ENCODE data around the gene TRAPPC10. TPM values are rescaled to one million over a fixed set of nuclear protein-coding genes. Genes with fewer than 3 reads are reported as not detected.
"Not testable (repeated sequence)": the region's sequence is repeated elsewhere in the genome, so short reads cannot be mapped to it uniquely, and the experiment has no call there.

TRAPPC10 gene
- total RNA-seq, 2 experiments from 2014 or later = 44.1 to 45.4 TPM

GRCh38 chr21:44113702-44114371 is 101.7 kb downstream of the TRAPPC10 start:
- H3K36me3 Mint-ChIP-seq (ENCODE audit: low read depth); intact Hi-C loops (cut with micrococcal nuclease); H3K27me3 Mint-ChIP-seq; DNase-seq; H3K27ac Mint-ChIP-seq; POLR2A ChIA-PET; H3K4me1 Mint-ChIP-seq (ENCODE audit: low read depth); H3K4me3 Mint-ChIP-seq; H3K9me3 Mint-ChIP-seq; CTCF ChIA-PET: not testable (repeated sequence)
- peak; percentile 42 for ATAC-seq

DNA sequence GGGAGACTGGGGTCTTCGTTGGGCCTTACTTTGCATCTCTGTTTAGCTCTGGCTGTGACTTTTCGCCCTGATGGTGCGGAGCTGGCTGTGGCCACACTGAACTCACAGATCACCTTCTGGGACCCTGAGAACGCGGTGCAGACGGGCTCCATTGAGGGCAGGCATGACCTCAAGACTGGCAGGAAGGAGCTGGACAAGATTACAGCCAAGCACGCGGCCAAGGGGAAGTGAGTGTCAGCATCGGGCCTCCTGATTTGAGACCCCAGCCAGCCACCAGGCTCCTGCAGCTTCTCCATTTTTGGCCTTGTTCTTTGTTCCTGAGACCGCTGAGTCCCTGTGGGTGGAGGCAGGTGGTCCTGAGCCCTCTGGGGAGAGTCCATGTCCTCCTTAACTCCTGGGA is 110.0 kb downstream of the TRAPPC10 start:
- H3K27me3 Mint-ChIP-seq; H3K4me3 Mint-ChIP-seq; intact Hi-C loops (cut with micrococcal nuclease); ATAC-seq; H3K4me1 Mint-ChIP-seq (ENCODE audit: low read depth); DNase-seq; H3K36me3 Mint-ChIP-seq (ENCODE audit: low read depth); H3K9me3 Mint-ChIP-seq; POLR2A ChIA-PET; H3K27ac Mint-ChIP-seq; CTCF ChIA-PET: not testable (repeated sequence)

DNA sequence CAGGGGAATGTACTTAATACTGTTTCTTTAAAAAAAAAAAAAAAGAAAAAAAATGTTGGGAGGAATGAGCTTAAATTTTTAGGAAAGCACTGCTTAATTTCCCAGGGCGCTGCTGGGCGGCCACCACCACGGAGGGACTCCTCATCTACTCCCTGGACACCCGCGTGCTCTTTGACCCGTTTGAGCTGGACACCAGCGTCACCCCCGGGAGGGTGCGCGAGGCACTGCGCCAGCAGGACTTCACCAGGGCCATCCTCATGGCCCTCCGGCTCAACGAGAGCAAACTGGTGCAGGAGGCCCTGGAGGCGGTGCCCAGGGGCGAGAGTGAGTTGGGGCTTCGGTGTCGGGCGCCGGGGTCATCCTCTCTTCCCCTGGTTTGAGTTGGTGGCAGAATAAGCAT is 115.7 kb downstream of the TRAPPC10 start:
- CTCF ChIA-PET; H3K4me1 Mint-ChIP-seq (ENCODE audit: low read depth); intact Hi-C loops (cut with micrococcal nuclease); H3K36me3 Mint-ChIP-seq (ENCODE audit: low read depth); ATAC-seq; H3K27ac Mint-ChIP-seq; DNase-seq; H3K9me3 Mint-ChIP-seq; H3K27me3 Mint-ChIP-seq; H3K4me3 Mint-ChIP-seq; POLR2A ChIA-PET: not testable (repeated sequence)

- H3K27me3 Mint-ChIP-seq; CTCF ChIA-PET; H3K4me1 Mint-ChIP-seq (ENCODE audit: low read depth); H3K9me3 Mint-ChIP-seq; intact Hi-C loops (cut with micrococcal nuclease); DNase-seq; POLR2A ChIA-PET; H3K36me3 Mint-ChIP-seq (ENCODE audit: low read depth); ATAC-seq; H3K27ac Mint-ChIP-seq; H3K4me3 Mint-ChIP-seq: not testable (repeated sequence)
Observed at GRCh38 chr21:44133715-44134057, 121.6 kb downstream of the TRAPPC10 start.

DNA sequence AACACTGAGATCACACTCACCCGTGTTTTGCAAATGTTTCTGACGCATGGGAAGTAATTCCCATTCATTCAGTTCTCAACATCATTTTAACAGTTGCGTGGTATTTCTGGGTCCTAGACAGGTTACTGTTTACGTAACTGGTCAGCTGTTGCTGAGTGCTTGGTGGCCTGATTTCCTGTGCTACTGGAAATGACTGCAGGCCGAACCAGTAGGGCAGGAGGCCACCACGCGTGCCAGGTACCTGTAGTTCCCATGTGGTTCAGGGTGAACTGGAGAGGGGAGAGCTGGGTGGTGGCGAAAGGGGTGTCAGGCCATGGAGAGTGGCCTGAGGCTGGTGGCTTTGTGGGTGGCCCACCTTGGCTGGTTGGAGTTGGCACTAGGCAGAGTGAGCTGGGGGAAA is 122.6 kb downstream of the TRAPPC10 start:
- H3K27ac Mint-ChIP-seq; H3K27me3 Mint-ChIP-seq; H3K4me1 Mint-ChIP-seq (ENCODE audit: low read depth); ATAC-seq; H3K4me3 Mint-ChIP-seq; DNase-seq; H3K36me3 Mint-ChIP-seq (ENCODE audit: low read depth); POLR2A ChIA-PET; CTCF ChIA-PET; H3K9me3 Mint-ChIP-seq; intact Hi-C loops (cut with micrococcal nuclease): not testable (repeated sequence)

GRCh38 chr21:44138039-44138438 is 125.9 kb downstream of the TRAPPC10 start:
- H3K36me3 Mint-ChIP-seq (ENCODE audit: low read depth); H3K27ac Mint-ChIP-seq; CTCF ChIA-PET; intact Hi-C loops (cut with micrococcal nuclease); H3K27me3 Mint-ChIP-seq; DNase-seq; H3K9me3 Mint-ChIP-seq; POLR2A ChIA-PET; H3K4me1 Mint-ChIP-seq (ENCODE audit: low read depth); H3K4me3 Mint-ChIP-seq: not testable (repeated sequence)
- ATAC-seq = peak; percentile 62

DNA sequence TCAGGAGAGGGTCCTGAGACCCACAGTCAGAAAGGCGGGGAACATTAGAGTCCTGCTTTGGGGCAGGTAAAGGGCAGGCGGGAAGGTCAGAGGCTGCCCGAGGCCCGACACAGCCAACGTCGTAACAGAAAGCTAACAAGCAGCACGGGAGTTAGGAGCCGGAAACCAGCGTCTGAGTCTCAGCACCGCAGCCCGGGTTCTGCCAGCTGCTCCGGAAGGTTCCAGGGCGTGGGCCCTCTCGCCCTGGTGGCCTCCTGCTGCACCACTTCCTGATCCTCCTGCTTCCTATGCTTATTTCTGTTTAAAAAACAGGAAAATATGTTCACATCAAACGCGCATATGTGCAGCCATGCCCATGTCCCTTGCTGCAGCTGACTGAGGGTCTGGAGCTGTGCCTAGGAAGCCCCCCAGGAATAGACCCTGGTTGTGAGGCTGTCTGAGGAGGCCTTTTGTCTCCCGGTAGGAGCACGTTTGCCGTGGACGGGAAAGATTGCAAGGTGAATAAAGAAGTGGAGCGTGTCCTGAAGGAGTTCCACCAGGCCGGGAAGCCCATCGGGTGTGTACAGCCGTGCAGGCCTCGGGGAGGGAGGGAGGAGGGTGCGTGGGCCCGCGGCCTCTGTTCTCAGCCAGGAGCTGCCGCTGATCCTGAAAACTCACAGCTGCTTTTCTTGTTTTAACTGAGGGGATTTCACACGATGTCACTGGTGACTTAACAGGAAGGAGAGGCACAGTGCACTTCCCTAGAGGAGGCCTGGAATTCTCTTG is 127.9 kb downstream of the TRAPPC10 start:
- ATAC-seq = peak; percentile 24
- intact Hi-C loops (cut with micrococcal nuclease); H3K4me3 Mint-ChIP-seq; H3K4me1 Mint-ChIP-seq (ENCODE audit: low read depth); CTCF ChIA-PET; DNase-seq; H3K9me3 Mint-ChIP-seq; POLR2A ChIA-PET; H3K27me3 Mint-ChIP-seq; H3K36me3 Mint-ChIP-seq (ENCODE audit: low read depth); H3K27ac Mint-ChIP-seq: not testable (repeated sequence)

DNA sequence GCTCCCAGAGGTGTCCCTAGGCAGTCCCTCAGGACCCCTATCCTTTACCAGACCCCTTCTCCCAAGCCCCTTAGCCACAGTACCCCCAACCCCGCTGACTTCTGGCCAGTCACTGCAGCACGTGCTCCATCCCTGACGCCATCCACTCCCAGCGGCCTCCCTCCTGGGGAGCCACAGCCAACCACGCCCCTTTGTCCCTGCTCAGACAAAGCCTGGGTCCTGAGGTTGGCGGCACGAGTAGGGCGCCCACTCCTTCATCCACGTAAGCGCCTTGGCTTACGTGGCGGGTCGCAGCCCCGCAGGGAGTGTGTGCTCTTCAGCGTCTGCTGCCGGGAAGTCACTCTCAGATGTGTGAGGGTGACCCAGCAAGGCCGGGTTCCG is 128.4 kb downstream of the TRAPPC10 start:
- H3K27ac Mint-ChIP-seq; H3K9me3 Mint-ChIP-seq; H3K4me1 Mint-ChIP-seq (ENCODE audit: low read depth); POLR2A ChIA-PET; CTCF ChIA-PET; intact Hi-C loops (cut with micrococcal nuclease); DNase-seq; ATAC-seq; H3K4me3 Mint-ChIP-seq; H3K36me3 Mint-ChIP-seq (ENCODE audit: low read depth); H3K27me3 Mint-ChIP-seq: not testable (repeated sequence)

- H3K27me3 Mint-ChIP-seq; DNase-seq; H3K9me3 Mint-ChIP-seq; intact Hi-C loops (cut with micrococcal nuclease); ATAC-seq; POLR2A ChIA-PET; H3K4me3 Mint-ChIP-seq; H3K27ac Mint-ChIP-seq; H3K36me3 Mint-ChIP-seq (ENCODE audit: low read depth); H3K4me1 Mint-ChIP-seq (ENCODE audit: low read depth); CTCF ChIA-PET: not testable (repeated sequence)
Observed at GRCh38 chr21:44142470-44142869, 130.4 kb downstream of the TRAPPC10 start.

GRCh38 chr21:44143380-44143779 is 131.3 kb downstream of the TRAPPC10 start:
- H3K4me3 Mint-ChIP-seq; CTCF ChIA-PET; H3K9me3 Mint-ChIP-seq; POLR2A ChIA-PET; H3K27ac Mint-ChIP-seq; H3K27me3 Mint-ChIP-seq; DNase-seq; H3K36me3 Mint-ChIP-seq (ENCODE audit: low read depth); H3K4me1 Mint-ChIP-seq (ENCODE audit: low read depth); intact Hi-C loops (cut with micrococcal nuclease): not testable (repeated sequence)
- ATAC-seq = peak; percentile 63

DNA sequence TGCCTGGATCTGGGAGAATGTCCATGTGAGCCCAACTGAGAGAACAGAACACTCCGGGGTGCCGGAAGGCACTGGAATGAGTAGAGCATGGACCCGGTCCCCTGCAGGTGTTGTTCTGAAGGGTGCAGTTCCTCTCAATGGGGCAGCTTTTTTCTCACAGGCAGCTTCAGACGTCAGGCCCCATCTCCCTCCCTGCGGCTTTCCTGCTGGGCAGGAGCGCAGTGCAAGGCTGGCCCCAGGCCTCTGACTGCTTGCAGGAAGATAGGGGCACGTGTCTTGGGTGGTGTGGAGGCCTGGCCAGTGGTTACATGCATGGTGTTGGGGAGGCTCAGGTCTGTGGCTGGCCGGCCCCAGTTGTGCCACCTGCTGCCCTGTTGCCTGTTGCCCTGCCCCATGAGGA is 131.9 kb downstream of the TRAPPC10 start:
- CTCF ChIA-PET; POLR2A ChIA-PET; H3K9me3 Mint-ChIP-seq; H3K4me3 Mint-ChIP-seq; DNase-seq; H3K27ac Mint-ChIP-seq; ATAC-seq; H3K36me3 Mint-ChIP-seq (ENCODE audit: low read depth); intact Hi-C loops (cut with micrococcal nuclease); H3K27me3 Mint-ChIP-seq; H3K4me1 Mint-ChIP-seq (ENCODE audit: low read depth): not testable (repeated sequence)

DNA sequence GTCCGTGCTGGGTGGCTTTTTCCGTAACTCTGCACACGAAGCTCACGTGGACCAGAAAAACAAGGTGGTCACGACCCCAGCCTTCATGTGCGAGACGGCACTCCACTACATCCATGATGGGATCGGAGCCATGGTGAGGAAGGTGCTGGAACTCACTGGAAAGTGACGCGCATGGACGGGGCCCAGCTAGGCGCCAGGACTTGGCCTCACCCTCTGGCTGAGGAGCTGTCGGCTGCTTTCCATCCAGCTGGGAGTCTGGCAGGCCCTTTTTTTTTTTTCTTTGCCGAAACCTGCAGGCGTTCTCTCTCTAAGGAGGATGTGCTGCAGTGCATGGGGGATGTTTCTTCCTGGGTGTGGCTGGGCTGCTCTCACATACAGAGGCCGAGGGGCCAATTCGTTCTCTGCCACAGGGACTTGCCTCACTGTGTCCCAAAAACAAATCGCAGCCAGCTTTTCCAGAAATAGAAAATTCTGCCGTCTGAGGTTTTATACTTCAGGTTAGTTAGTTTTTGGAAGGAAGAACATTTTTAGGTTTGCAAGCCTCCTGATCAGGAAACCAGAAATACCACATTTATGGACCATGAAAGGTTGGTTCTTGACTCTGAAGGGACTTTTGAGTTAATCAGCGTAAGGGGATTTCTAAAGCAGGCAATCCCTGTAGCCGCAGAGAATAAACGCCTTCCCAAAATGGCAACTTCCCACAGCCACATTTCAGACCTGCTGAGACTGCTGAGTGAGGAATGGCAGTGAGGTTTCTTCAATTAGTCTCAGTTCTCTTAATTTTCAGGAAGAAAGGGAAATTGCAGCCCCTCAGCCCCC is 132.9 kb downstream of the TRAPPC10 start:
- H3K4me3 Mint-ChIP-seq; CTCF ChIA-PET; H3K4me1 Mint-ChIP-seq (ENCODE audit: low read depth); DNase-seq; H3K27me3 Mint-ChIP-seq; H3K27ac Mint-ChIP-seq; H3K9me3 Mint-ChIP-seq; POLR2A ChIA-PET; H3K36me3 Mint-ChIP-seq (ENCODE audit: low read depth); intact Hi-C loops (cut with micrococcal nuclease): not testable (repeated sequence)
- ATAC-seq = peak; percentile 46

Data from activated CD8-positive, alpha-beta T cell treated with anti-CD3 and anti-CD28 coated beads for 36 hours (primary cell).